Stimulated activated CD8-positive, alpha-beta memory T cell treated with anti-CD3 and anti-CD28 coated beads, Interleukin-4, amount 100 ng/mL, for 48 hours (primary cell): ENCODE data around the gene AK3.
"Not testable (repeated sequence)": the region's sequence is repeated elsewhere in the genome, so short reads cannot be mapped to it uniquely, and the experiment has no call there.

Experiments
- DNase-seq: peaks from one replicate; pipeline ENCODE4 v3.0.0-alpha.2; 2020

Gene AK3

DNA sequence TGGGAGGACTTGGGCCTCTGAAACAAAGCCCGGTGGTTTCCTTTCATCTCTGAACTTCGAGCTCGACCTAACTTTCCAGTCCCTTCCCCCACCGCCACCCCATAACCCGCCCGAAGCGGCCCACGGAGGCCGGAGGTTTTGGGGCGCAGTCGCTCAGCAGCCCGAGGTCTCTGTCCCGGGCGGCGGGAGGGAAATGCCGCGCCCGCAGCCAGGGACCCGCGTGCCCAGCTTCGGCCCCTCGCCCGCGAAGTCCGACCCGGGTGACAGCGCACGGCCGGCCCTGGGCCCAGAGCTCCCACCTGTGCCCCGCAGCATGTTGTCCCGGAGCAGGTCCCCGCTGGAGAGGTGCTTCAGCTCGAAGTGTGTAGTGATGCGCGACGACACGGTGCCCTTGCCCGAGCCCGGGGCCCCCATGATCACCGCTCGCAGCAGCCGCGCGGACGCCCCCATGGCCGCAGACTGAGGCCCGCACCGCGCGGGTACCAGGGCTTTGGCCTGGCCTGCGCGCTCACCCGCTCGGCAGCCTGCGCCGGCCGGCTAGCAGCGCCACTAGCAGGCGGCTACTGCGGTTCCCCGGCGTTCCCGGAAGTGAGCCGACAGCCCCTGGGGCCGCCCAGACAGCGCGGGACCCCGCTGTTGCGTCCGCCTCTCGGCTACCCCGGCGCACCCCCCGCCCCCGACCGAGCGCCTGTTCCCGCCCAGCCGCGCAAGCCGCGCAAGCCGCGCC, at the start of gene AK3:
TSS of gene AK3 (minus strand) at position 565 of the 727 bp plus-strand sequence. CDS start at position 450, 115 bp downstream.
- peak; percentile 90 for DNase-seq

DNA sequence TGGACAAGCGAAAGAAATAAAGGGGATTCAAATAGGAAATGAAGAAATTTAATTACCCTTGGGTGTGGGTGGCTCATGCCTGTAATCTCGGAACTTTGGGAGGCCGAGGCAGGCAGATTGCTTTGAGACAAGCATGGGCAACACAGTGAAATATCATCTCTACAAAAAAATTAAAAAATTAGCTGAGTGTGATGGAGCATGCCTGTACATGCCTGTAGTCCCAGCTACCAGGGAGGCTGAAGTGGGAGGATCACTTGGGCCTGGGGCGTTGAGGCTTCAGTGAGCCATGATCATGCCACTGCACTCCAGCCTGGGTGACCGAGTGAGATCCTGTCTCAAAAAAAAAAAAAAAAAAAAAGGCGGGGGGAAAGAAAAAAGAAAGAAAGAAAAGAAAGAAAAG, 47.7 kb upstream of the AK3 start:
- DNase-seq = no peak

- DNase-seq = no peak
Measured at GRCh38 chr9:4787876-4788275, 46.9 kb upstream of the AK3 start.

DNA sequence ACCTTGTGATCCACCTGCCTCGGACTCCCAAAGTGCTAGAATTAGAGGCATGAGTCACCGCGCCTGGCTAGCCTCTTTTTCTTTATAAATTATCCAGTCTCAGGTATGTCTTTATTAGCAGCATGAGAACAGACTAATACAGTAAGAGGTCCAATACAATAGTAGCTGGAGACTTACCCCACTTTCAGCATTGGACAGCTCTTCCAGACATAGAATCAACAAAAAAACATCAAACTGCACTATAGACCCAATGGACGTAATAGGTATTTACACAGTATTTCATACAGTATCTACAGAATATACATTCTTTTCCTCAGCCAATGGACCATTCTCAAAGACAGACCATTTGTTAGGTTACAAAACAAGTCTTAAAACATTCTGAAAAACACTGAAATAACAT, 45.6 kb upstream of the AK3 start:
- no peak for DNase-seq

- no peak for DNase-seq
Measured at GRCh38 chr9:4784403-4784802, 43.4 kb upstream of the AK3 start.

- DNase-seq = not testable (repeated sequence)
Measured at GRCh38 chr9:4783191-4783590, 42.2 kb upstream of the AK3 start.

DNA sequence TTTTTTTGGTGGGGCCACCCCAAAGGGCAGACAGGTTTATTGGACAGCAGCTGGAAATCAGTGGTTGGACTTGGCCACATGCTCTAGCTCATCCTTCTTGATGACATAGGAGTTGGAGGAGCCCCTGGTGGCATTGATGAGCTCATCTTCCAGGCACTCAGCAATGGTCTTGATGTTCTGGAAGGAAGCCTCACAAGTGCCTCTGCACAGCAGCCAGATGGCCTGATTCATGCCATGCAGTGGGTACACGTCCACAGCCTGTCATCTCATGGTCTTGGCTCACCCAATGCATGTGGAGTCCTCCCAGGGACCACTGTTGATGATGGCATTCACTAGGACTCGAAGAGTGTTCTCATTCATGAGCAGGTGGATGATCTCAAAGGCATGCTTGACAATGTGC, 40.4 kb upstream of the AK3 start:
- no peak for DNase-seq

GRCh38 chr9:4780651-4781050, 39.6 kb upstream of the AK3 start:
- no peak for DNase-seq

DNA sequence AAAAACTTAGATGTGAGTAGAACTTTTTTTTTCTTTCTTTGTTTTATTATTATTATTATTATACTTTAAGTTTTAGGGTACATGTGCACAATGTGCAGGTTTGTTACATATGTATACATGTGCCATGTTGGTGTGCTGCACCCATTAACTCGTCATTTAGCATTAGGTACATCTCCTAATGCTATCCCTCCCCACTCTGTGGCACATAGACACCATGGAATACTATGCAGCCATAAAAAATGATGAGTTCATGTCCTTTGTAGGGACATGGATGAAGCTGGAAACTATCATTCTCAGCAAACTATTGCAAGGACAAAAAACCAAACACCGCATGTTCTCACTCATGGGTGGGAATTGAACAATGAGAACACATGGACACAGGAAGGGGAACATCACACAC, 34.0 kb upstream of the AK3 start:
- not testable (repeated sequence) for DNase-seq

- no peak for DNase-seq
Measured at GRCh38 chr9:4774209-4774608, 33.2 kb upstream of the AK3 start.

DNA sequence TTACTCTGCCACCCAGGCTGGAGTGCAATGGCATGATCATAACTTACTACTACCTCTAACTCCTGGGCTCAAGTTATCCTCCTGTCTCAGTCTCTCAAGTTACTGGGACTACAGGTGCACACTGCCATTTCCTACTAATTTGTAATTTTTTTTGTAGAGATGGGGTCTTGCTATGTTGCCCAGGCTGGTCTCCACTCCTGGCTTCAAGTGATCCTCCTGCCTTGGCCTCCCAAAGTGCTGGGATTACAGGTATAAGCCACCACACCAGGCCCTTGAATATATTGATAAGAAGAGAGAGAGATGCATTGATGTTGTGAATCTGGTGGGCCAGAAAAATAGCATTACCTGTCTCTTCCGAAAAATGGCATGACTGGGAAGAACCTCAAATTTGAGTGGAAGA, 30.8 kb upstream of the AK3 start:
- no peak for DNase-seq

DNA sequence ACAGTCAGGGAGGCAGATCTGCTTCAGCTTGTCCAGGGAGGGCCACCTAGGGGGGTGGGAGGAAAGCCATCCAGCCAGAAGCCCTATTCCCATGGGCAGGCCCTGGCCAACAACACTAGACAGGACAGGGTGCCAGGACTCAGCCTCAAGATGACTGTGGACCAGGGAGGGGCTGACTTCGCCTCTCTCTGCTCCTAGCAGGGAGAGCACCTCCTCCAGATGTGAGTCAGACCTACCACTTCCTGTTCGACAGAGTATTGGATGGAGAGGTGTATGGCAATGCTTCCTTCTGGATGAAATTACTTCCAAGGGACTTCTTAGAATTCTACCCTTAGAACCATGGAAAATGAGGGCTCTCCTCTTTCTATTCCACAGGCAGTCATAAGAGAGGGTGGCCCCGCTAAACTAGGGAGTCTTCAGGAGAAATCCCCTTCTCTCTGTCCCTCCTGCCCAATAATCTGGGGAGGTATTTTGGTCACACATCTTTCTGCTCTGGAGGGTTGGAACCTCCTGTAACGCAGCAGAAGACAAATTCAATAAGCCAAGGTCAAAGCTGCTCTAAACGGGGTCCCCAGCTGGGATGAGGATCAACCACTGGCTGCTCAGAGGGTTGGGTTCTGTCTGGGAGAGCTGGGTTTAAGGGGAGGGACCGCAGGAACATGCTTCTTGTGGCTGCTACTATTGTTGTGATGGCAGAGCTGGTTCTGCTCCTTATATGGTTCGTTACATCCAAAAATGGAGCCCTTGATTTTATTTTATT, 28.5 kb upstream of the AK3 start:
- DNase-seq = peak; percentile 34

GRCh38 chr9:4768681-4769080, 27.7 kb upstream of the AK3 start:
- no peak for DNase-seq

GRCh38 chr9:4764033-4764432, 23.0 kb upstream of the AK3 start:
- DNase-seq = no peak

DNA sequence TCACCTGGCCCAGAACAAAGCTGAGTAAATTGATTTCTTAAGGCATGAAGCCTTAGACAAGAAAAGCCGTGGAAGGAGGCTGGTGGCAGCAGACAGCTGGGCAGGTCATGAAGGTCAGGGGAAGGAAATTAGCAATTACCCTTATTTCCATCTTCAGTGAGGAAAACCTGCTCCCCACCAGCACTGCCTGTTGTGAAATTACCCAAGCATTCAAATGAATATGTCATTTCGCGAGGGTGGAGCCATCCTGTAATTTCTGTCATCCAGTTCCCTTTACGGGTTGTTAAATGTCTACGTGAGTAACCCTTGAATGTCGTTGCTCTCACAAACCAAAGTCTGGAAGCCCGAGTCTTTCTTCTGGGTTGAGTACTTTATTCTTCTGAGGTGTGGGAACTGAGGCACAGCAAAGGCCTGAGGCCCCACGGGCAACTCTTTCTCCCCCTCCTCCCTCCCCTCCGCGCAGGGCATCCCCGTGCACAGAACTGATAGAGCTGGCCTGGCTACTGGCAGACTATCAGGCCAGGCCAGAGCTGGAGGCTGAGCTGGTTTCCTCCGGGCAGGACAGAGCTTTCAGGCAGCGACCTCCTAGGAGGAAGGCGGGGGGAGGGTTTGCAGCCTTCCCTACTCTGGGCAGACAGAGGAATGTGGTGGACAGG, 22.0 kb upstream of the AK3 start:
- no peak for DNase-seq

DNA sequence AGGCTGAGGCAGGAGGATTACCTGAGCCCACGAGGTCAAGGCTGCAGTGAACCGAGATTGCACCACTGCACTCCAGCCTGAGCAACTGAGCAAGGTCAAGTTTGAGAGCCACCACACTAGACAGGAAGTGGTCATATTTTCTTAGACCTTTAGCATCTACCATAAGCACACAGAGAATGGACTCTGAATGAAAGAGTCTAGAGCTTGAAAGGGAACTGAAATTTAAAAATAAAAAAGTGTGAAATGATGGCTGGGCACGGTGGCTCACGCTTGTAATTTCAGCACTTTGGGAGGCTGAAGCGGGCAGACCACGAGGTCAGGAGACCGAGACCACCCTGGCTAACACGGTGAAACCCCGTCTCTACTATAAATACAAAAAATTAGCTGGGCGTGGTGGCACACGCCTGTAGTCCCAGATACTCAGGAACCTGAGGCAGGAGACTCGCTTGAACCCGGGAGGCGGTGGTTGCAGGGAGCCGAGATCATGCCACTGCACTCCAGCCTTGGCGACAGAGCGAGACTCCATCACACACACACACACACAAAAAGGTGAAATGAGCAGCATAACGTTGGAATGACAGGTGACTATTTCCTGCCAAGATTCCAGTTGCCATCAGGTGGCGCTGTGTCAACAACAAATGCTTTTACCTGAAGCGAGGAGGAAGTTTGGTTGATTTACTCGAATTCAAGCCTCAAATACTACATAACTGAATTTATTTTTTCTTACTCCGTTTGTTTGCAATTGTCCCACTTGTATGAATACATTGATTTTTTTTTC, 21.3 kb upstream of the AK3 start:
- peak; percentile 87 for DNase-seq

DNA sequence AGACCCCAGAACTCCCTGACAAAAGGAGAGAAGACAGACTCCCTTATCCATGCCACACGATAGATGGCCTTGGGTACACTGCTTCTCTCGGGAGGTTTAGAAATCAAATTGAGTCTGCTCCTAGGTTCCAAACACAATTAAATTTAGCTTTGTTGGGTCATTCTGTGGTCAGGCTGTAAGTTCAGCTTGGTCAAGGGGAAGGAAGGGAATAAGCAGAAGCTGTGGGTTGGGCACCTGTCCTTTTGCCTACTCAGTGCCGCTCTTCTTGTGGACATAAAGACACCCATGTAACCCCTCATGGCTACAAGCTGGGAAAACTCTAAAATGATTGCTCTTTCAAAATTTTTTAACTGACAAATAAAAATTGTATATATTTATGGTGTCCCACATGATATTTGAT, 19.1 kb upstream of the AK3 start:
- no peak for DNase-seq

- DNase-seq = no peak
Measured at GRCh38 chr9:4756420-4756819, 15.4 kb upstream of the AK3 start.

GRCh38 chr9:4755026-4755609, 14.1 kb upstream of the AK3 start:
- no peak for DNase-seq

DNA sequence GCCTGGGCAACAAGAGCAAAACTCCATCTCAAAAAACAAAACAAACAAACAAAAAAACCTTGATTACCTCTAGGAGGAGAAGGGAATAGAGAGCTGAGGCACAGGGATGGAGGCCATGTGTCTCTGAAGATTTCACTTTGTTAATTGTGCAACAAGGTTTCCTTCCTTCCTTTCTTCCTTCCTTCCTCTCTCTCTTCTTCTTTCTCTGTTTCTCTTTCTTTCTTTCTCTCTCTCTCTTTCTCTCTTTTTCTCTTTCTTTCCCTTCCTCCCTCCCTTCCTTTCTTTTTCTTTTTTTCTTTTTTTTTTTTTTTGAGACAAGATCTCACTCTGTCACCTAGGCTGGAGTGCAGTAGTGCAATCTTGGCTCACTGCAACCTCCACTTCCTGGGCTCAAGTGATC, 13.5 kb upstream of the AK3 start:
- not testable (repeated sequence) for DNase-seq

DNA sequence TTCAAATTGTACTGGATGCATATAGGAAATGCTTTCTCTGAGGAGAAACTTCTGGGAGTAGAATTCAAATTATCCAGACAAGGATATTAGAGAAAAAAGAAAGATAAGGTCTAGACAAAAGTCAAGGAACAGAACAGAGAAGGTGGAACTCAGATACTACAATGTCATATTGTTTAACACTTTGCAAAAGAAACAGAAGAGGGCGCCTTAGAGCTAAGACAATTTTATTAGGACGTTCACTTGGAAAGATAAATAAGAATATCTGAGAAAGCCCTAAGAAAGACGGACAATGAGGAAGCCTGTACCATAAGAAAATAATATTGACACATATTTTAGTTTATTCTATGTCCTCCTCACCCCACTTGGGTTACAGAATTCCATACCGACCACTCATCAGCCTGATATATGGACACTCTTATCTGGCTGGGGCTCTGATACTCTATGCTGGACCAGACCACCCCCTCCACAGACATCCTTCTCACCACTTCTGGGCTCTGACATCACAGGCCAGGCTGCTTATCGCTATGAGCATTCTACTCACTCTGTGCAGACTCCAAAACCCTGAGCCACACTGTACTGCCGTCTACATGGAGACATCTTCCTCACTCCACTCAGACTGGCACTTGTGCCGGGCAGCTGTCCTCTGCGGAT, 9.1 kb upstream of the AK3 start:
- DNase-seq = no peak

DNA sequence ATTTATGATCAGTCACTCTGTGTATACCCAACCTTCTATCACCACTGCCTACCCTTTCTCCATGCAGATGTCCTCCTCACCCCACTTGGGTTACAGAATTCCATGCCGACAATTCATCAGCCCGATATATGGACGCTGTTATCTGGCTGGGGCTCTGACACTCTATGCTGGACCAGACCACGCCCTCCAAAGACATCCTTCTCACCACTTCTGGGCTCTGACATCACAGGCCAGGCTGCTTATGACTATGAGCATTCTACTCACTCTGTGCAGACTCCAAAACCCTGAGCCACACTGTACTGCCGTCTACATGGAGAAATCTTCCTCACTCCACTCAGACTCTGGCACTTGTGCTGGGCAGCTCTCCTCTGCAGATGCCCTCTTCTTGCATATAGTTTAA, 7.6 kb upstream of the AK3 start:
- DNase-seq = no peak
